ENCODE results near the gene LSM14A. TPM values are rescaled to one million over a fixed set of nuclear protein-coding genes. Genes with fewer than 3 reads are reported as not detected.
"Not testable (repeated sequence)": the region's sequence is repeated elsewhere in the genome, so short reads cannot be mapped to it uniquely, and the experiment has no call there.

The LSM14A gene
- total RNA-seq, result 54.3 TPM

DNA sequence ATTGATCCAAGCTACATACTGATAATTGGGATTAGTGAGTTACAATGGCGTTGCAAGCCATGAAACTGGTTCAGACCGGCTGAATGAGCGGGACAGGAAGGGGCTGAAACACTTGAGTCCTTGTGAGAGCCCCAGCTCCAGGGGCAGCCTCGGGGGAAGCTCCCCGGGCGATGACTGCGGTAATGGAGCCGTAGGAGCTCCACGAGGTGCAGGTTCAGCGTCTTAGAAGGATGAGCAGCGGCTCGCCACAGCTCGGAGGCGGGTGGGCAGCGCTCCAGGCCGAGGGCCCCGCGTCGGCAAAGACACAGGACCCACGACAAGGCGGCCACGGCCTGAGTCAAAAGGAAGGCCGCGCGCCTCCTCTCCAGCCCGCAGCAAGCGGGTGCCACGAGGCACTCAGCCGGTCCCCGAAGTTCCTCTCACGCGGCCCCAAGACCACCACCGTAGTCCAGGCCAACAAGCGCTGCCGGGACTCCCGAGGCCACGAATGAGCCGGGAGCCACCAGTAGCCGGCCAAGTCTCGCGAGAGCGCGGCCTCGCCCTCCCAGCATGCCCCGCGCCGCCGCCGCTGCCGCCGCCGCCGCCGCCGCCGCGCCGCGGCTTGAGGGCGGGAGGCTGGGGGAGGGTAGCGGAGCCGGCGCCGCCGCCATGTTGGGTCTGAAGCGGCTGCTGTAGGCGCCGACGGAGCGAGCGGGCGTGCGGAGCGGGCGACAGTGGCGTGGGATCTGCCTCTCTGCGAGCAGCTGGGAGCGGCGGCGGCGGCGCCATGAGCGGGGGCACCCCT lies at the start of gene LSM14A:
Gene LSM14A (plus strand): TSS at position 628 of the 784 bp plus-strand sequence. CDS start 139 bp downstream, at position 767.
- no peaks in the 10 kb centered on the region for H3K27me3 ChIP-seq (ENCODE audit: control insufficient read depth in 3 of 3, insufficient read depth in 3 of 3, low read length in 3 of 3)
- peak within 1 kb of the TSS; percentile 98 to 99 (median 99) for H3K9ac ChIP-seq (ENCODE audit: low read depth in 1 of 3, low read length in 3 of 3)
- H3K4me3 ChIP-seq (ENCODE audit: low read length in 3 of 3), result peak within 1 kb of the TSS; percentile 92 to 97 (median 96)
- H3K4me1 ChIP-seq (ENCODE audit: control insufficient read depth in 3 of 3, insufficient read depth in 3 of 3, low read length in 3 of 3), result peaks cover 35 to 39% (median 36%) of the 10 kb centered on the region in 3 donors
- peaks cover 0 to 3% (median 0%) of the 10 kb centered on the region in 3 donors for H3K36me3 ChIP-seq (ENCODE audit: control insufficient read depth in 3 of 3, insufficient read depth in 3 of 3, low read length in 3 of 3)
- H3K27ac ChIP-seq (ENCODE audit: low read depth, low read length), result peak within 1 kb of the TSS; percentile 98
- H3K9me3 ChIP-seq (ENCODE audit: control insufficient read depth in 3 of 3, low read length in 3 of 3), result no peaks in the 10 kb centered on the region

DNA sequence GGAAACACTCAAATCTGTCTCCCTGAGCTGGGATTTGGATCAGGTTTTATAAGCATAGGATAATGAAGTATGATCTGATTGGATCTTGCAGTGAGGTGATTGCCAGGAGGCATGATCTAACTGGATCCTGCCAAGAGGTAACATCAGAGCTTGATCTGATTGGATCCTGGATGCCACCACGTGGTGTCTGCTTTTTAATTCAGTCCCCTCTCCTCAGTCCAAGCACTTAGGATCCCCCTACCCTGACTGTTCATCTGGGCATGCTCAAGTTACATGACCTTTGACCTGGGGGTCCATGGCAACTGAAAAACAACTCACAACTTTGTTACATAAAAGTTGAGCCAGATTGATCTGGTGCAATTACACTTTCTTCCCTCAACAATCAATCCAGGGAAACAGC lies 47.5 kb upstream of the LSM14A start:
- Histone ChIP-seq H3K9ac (ENCODE audit: low read depth in 1 of 3, low read length in 3 of 3) (no peak overlapping the region), H3K4me1 (ENCODE audit: control insufficient read depth in 3 of 3, insufficient read depth in 3 of 3, low read length in 3 of 3) (no peaks in the 10 kb centered on the region), H3K9me3 (ENCODE audit: control insufficient read depth in 3 of 3, low read length in 3 of 3) (no peaks in the 10 kb centered on the region), H3K36me3 (ENCODE audit: control insufficient read depth in 3 of 3, insufficient read depth in 3 of 3, low read length in 3 of 3) (no peaks in the 10 kb centered on the region), H3K27me3 (ENCODE audit: control insufficient read depth in 3 of 3, insufficient read depth in 3 of 3, low read length in 3 of 3) (no peaks in the 10 kb centered on the region), H3K27ac (ENCODE audit: low read depth, low read length) (no peak overlapping the region), H3K4me3 (ENCODE audit: low read length in 3 of 3) (no peak overlapping the region)

DNA sequence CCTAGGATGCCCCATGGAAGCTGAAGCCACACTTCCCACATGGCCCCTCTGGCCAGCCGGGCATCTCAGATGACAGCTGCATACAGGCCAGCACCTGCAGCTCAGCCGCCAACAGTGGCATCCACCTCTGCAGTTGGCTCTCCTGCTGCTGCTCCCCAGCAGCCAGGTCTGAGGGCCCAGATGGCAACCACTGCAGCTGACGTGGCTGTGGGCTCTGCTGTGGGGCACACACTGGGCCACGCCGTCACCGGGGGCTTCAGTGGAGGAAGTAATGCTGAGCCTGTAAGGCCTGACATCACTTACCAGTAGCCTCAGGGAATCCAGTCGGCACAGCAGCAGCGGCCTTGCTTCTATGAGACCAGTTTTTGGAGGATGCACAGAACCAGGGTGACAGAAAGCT lies 45.3 kb upstream of the LSM14A start:
- Histone ChIP-seq H3K4me1 (ENCODE audit: control insufficient read depth in 3 of 3, insufficient read depth in 3 of 3, low read length in 3 of 3) (no peaks in the 10 kb centered on the region), H3K27me3 (ENCODE audit: control insufficient read depth in 3 of 3, insufficient read depth in 3 of 3, low read length in 3 of 3) (no peaks in the 10 kb centered on the region), H3K36me3 (ENCODE audit: control insufficient read depth in 3 of 3, insufficient read depth in 3 of 3, low read length in 3 of 3) (no peaks in the 10 kb centered on the region), H3K9ac (ENCODE audit: low read depth in 1 of 3, low read length in 3 of 3) (no peak overlapping the region), H3K4me3 (ENCODE audit: low read length in 3 of 3) (no peak overlapping the region), H3K27ac (ENCODE audit: low read depth, low read length) (no peak overlapping the region), H3K9me3 (ENCODE audit: control insufficient read depth in 3 of 3, low read length in 3 of 3) (no peaks in the 10 kb centered on the region)

DNA sequence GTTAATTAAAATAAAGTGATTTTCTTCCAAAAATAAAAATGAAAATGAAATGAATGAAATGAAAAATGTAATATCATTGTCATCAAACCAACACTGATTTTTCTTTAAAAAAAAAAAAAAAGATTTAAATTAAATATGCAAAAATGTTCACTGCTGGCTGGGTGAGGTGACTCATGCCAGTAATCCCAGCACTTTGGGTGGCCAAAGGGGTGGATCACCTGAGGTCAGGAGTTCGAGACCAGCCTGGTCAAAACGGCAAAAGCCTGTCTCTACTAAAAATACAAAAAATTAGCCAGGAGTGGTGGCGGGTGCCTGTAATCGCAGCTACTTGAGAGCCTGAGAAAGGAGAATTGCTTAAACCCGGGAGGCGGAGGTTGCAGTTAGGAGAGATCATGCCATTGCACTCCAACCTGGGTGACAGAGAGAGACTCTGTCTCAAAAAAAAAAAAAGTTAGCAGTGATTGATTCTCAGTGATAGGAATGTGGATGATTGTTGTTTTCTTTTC lies 44.6 kb upstream of the LSM14A start:
- H3K4me1 ChIP-seq (ENCODE audit: control insufficient read depth in 3 of 3, insufficient read depth in 3 of 3, low read length in 3 of 3), result no peaks in the 10 kb centered on the region
- no peak overlapping the region for H3K27ac ChIP-seq (ENCODE audit: low read depth, low read length)
- no peaks in the 10 kb centered on the region for H3K36me3 ChIP-seq (ENCODE audit: control insufficient read depth in 3 of 3, insufficient read depth in 3 of 3, low read length in 3 of 3)
- no peak overlapping the region for H3K9ac ChIP-seq (ENCODE audit: low read depth in 1 of 3, low read length in 3 of 3)
- no peaks in the 10 kb centered on the region for H3K9me3 ChIP-seq (ENCODE audit: control insufficient read depth in 3 of 3, low read length in 3 of 3)
- no peaks in the 10 kb centered on the region for H3K27me3 ChIP-seq (ENCODE audit: control insufficient read depth in 3 of 3, insufficient read depth in 3 of 3, low read length in 3 of 3)
- no peak overlapping the region for H3K4me3 ChIP-seq (ENCODE audit: low read length in 3 of 3)

DNA sequence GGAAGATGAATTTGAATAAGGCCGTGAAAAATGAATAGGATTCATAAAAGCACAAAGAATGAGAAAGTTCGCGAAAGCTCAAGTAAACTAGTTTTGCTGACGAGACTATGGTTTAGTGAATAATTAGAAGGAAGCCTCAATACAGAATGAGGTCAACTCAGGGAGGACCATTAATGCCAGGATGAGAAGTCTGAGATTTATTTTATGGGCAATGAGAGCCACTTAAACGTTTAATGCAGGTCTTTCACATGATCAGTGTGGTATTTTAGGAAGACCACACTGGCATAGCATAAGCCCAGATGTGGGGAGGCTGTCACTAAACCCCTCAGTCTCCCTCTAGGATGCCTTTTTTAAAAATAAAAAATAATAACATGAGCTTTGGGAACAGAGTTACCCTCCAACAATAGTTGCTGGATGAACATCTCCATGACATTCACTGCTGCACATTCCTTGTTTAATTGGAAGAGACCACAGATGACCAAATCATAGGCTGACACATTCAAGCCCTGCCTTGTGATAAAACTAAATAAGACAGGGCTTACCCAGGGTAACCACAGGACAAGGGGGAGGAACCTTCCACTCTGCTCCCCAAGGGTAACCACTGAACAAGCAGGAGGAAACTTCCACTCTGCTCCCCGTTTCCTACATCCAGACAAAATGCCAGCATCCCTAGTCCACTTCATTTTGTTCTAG lies 43.6 kb upstream of the LSM14A start:
- no peak overlapping the region for H3K9ac ChIP-seq (ENCODE audit: low read depth in 1 of 3, low read length in 3 of 3)
- H3K4me1 ChIP-seq (ENCODE audit: control insufficient read depth in 3 of 3, insufficient read depth in 3 of 3, low read length in 3 of 3), result no peaks in the 10 kb centered on the region
- no peaks in the 10 kb centered on the region for H3K36me3 ChIP-seq (ENCODE audit: control insufficient read depth in 3 of 3, insufficient read depth in 3 of 3, low read length in 3 of 3)
- no peaks in the 10 kb centered on the region for H3K27me3 ChIP-seq (ENCODE audit: control insufficient read depth in 3 of 3, insufficient read depth in 3 of 3, low read length in 3 of 3)
- no peak overlapping the region for H3K4me3 ChIP-seq (ENCODE audit: low read length in 3 of 3)
- no peaks in the 10 kb centered on the region for H3K9me3 ChIP-seq (ENCODE audit: control insufficient read depth in 3 of 3, low read length in 3 of 3)
- no peak overlapping the region for H3K27ac ChIP-seq (ENCODE audit: low read depth, low read length)

DNA sequence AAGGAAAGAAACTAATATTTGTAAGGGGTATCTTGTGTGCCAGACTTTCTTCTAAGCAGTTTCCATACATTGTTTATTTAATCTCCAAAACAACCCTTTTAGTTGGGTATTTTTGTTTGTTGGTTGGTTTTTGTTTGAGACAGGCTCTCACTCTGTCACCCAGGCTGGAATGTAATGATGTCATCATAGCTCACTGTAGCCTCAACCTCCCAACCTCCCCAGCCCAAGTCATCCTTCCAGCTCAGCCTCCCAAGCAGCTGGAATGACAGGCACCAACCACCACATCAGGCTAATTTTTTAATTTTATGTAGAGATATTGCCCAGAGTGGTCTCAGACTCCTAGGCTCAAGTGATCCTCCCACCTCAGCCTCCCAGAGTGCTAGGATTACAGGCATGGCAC lies 41.2 kb upstream of the LSM14A start:
- Histone ChIP-seq H3K4me1 (ENCODE audit: control insufficient read depth in 3 of 3, insufficient read depth in 3 of 3, low read length in 3 of 3) (no peaks in the 10 kb centered on the region), H3K27me3 (ENCODE audit: control insufficient read depth in 3 of 3, insufficient read depth in 3 of 3, low read length in 3 of 3) (no peaks in the 10 kb centered on the region), H3K27ac (ENCODE audit: low read depth, low read length) (no peak overlapping the region), H3K9ac (ENCODE audit: low read depth in 1 of 3, low read length in 3 of 3) (no peak overlapping the region), H3K9me3 (ENCODE audit: control insufficient read depth in 3 of 3, low read length in 3 of 3) (no peaks in the 10 kb centered on the region), H3K36me3 (ENCODE audit: control insufficient read depth in 3 of 3, insufficient read depth in 3 of 3, low read length in 3 of 3) (no peaks in the 10 kb centered on the region), H3K4me3 (ENCODE audit: low read length in 3 of 3) (no peak overlapping the region)

DNA sequence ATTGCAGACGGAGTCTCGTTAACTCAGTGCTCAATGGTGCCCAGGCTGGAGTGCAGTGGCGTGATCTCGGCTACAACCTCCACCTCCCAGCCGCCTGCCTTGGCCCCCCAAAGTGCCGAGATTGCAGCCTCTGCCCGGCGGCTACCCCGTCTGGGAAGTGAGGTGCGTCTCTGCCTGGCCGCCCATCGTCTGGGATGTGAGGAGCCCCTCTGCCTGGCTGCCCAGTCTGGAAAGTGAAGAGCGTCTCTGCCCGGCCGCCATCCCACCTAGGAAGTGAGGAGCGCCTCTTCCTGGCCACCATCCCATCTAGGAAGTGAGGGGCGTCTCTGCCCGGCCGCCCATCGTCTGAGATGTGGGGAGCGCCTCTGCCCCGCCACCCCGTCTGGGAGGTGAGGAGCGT lies 40.2 kb upstream of the LSM14A start:
- not testable (repeated sequence) for H3K9ac ChIP-seq (ENCODE audit: low read depth in 1 of 3, low read length in 3 of 3); H3K36me3 ChIP-seq (ENCODE audit: control insufficient read depth in 3 of 3, insufficient read depth in 3 of 3, low read length in 3 of 3); H3K4me3 ChIP-seq (ENCODE audit: low read length in 3 of 3); H3K4me1 ChIP-seq (ENCODE audit: control insufficient read depth in 3 of 3, insufficient read depth in 3 of 3, low read length in 3 of 3); H3K27ac ChIP-seq (ENCODE audit: low read depth, low read length); H3K27me3 ChIP-seq (ENCODE audit: control insufficient read depth in 3 of 3, insufficient read depth in 3 of 3, low read length in 3 of 3); H3K9me3 ChIP-seq (ENCODE audit: control insufficient read depth in 3 of 3, low read length in 3 of 3)

DNA sequence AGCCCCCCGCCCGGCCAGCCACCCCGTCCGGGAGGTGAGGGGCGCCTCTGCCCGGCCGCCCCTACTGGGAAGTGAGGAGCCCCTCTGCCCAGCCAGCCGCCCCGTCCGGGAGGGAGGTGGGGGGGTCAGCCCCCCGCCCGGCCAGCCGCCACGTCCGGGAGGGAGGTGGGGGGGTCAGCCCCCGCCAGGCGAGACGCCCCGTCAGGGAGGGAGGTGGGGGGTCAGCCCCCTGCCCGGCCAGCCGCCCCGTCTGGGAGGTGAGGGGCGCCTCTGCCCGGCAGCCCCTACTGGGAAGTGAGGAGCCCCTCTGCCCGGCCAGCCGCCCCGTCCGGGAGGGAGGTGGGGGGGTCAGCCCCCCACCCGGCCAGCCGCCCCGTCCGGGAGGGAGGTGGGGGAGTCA lies 39.6 kb upstream of the LSM14A start:
- H3K9ac ChIP-seq (ENCODE audit: low read depth in 1 of 3, low read length in 3 of 3); H3K9me3 ChIP-seq (ENCODE audit: control insufficient read depth in 3 of 3, low read length in 3 of 3); H3K27ac ChIP-seq (ENCODE audit: low read depth, low read length); H3K4me1 ChIP-seq (ENCODE audit: control insufficient read depth in 3 of 3, insufficient read depth in 3 of 3, low read length in 3 of 3); H3K36me3 ChIP-seq (ENCODE audit: control insufficient read depth in 3 of 3, insufficient read depth in 3 of 3, low read length in 3 of 3); H3K27me3 ChIP-seq (ENCODE audit: control insufficient read depth in 3 of 3, insufficient read depth in 3 of 3, low read length in 3 of 3); H3K4me3 ChIP-seq (ENCODE audit: low read length in 3 of 3): not testable (repeated sequence)

DNA sequence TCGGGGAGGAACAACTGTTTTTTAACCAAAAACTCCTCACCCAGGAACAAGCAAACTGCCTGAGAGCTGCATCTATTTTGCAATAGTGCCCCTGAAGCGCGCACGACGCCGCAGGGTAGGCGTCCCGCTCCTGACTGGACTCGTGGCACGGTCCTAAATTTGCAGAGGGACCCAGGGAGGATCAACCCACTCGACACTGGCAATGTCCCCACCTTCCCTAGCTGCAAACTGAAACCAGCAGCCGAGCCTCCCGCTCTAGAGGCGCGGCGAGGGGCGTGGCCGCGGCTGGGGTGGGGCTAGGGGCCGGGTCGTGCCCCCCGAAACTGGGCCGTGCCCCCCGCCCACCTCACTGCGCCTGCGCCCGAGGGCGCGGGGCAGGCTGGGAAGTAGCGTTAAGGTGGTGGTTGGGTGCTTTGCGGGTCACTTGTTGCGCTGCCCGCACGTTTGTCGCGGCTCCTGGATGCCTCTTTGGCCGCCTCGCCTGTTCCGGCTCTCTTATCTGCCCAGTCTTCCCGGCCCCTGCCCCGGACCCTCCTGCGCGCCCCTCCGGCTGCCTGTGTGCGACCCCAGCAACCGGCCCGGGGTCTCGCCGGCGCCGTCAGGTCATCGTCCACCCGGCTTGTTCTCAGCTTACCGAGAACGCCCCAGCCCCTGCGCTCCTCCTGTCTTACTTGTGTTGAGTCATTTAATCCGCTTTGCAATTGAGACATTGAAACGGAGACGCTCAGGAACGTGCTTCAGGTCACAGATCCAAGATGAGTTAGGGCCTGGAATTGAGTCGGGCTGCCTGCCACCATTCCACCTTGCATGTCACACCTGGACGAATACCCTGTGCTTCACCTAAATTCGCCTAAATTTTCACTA lies 37.9 kb upstream of the LSM14A start:
- Histone ChIP-seq H3K27me3 (ENCODE audit: control insufficient read depth in 3 of 3, insufficient read depth in 3 of 3, low read length in 3 of 3) (no peaks in the 10 kb centered on the region), H3K36me3 (ENCODE audit: control insufficient read depth in 3 of 3, insufficient read depth in 3 of 3, low read length in 3 of 3) (no peaks in the 10 kb centered on the region), H3K9ac (ENCODE audit: low read depth in 1 of 3, low read length in 3 of 3) (peak overlapping the region; percentile 83 to 95 (median 84)), H3K9me3 (ENCODE audit: control insufficient read depth in 3 of 3, low read length in 3 of 3) (no peaks in the 10 kb centered on the region), H3K27ac (ENCODE audit: low read depth, low read length) (peak overlapping the region; percentile 61), H3K4me3 (ENCODE audit: low read length in 3 of 3) (peak overlapping the region; percentile 82 to 88 (median 87)), H3K4me1 (ENCODE audit: control insufficient read depth in 3 of 3, insufficient read depth in 3 of 3, low read length in 3 of 3) (no peaks in the 10 kb centered on the region)

Measured in skeletal muscle tissue (tissue), 4 donors.